Prostate gland (tissue), 2 donors: Measurements from ENCODE around the gene HIVEP2. TPM values are rescaled to one million over a fixed set of nuclear protein-coding genes. Genes with fewer than 3 reads are reported as not detected.

Experiments
- DNase-seq: peaks from one replicate; pipeline ENCODE4 v3.0.0-alpha.2; 2019; ENCODE audit warnings: low spot score
- H3K27ac ChIP-seq, 2 donors: fragments of 200-600 bp; sonication (generic); 2 replicates each; pipeline ENCODE4 v1.5.1; 2017 to 2019
- H3K27me3 ChIP-seq: fragments of 200-600 bp; sonication (generic); replicated peaks from 2 replicates; pipeline ENCODE4 v1.5.1; 2019; ENCODE audit not compliant: insufficient read depth
- H3K36me3 ChIP-seq, 2 donors: fragments of 200-600 bp; sonication (generic); 1 replicate in 1 of 2; 2 replicates in 1 of 2; pipeline versions ENCODE4 v1.5.1 to v1.8.1; 2017 to 2019
- H3K4me1 ChIP-seq: fragments of 200-600 bp; sonication (generic); replicated peaks from 2 replicates; pipeline ENCODE4 v1.5.1; 2019
- H3K4me3 ChIP-seq, 2 donors: fragments of 200-600 bp; sonication (generic); 2 replicates each; pipeline ENCODE4 v1.5.1; 2017 to 2019
- H3K9me3 ChIP-seq: fragments of 200-600 bp; sonication (generic); 2 replicates; pipeline ENCODE4 v1.5.1; 2017
- CTCF ChIP-seq, 4 experiments: fragments of 200-600 bp in 2 of 4; fragments of 450-650 bp in 2 of 4; sonication (generic) in 2 of 4; IDR thresholded peaks; 1 replicate in 3 of 4; 2 replicates in 1 of 4; pipeline ENCODE4 v1.5.1; 2016 to 2019; ENCODE audit warnings: antibody characterized with exemption in 4 of 4, mild to moderate bottlenecking in 2 of 4, moderate library complexity in 2 of 4
- POLR2A ChIP-seq: fragments of 450-650 bp; IDR thresholded peaks from one replicate; pipeline ENCODE4 v1.6.1; 2016; ENCODE audit warnings: antibody characterized with exemption, mild to moderate bottlenecking
- POLR2AphosphoS5 ChIP-seq: sonication (generic); formaldehyde crosslinking; IDR thresholded peaks from one replicate; pipeline ENCODE4 v1.6.1; 2017; ENCODE audit warnings: antibody characterized with exemption
- WGBS: methylation state at CpG from one replicate; pipeline ENCODE4 v1.1.5; 2018; 5-methylcytosine and 5-hydroxymethylcytosine counted together
- intact Hi-C: fragments of 100-400 bp; cut with DNase I; formaldehyde crosslinking; loops from one replicate; pipeline ENCODE4 v1.14.2; 2022
- total RNA-seq, 2 donors: library from RNA; depleted of rRNA; stranded (reverse); fragments of >200 nt; gene quantifications; one replicate each; pipeline ENCODE4 v1.1.0, GENCODE V29; 2016

The HIVEP2 gene
- total RNA-seq, 2 donors from 2014 or later: 15.8 to 19.3 TPM

DNA sequence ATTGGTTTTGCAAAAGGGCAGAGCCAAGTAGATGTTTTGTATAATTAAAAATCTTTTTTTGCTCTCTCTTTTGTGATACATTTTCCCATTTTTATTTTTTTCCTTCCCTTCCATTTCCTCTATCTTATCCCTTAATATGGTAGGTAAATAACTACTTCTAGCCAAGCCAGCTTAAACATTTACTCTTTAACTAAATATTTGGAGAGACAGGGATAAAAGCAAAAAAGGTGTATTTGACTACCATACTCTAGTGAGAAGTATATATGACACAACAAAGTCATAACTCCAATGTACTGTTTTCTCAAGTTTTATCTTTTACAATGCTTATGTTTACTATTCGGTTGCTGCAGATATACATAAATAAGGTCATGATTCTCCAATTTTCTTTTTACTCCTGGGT, 154.7 kb downstream of the HIVEP2 start:
- 68% methylated on average over 1 of the region's 1 CpG for WGBS

DNA sequence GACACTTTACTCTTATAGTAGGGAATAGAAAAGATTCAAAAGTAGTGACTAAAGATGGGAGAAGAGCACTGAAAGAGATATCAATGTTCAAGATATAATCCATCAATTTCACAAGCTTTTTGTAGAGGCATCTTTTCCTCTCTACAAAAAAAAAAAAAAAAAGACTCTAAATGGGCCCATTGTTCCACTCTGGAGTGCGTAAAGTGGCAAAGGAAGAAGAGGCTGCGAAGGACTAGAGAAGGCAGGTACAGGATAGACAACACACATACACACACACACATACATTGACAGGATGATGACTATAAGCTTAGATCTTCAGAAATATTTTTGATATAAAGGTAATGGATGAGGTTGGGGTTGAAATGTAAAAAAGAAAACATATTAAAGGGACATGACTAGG, 157.6 kb downstream of the HIVEP2 start:
- WGBS: 81% methylated on average over 2 of the region's 2 CpGs
- H3K27ac ChIP-seq: no peak overlapping the region
- H3K9me3 ChIP-seq: no peaks in the 10 kb centered on the region
- no peaks in the 10 kb centered on the region for H3K36me3 ChIP-seq
- TF ChIP-seq POLR2AphosphoS5 (no peak), CTCF (IDR thresholded peaks at IDR 0.05) (no peak), POLR2A (no peak)
- no peak for DNase-seq
- no peaks in the 10 kb centered on the region for H3K4me1 ChIP-seq
- intact Hi-C loops: no loop called here
- H3K4me3 ChIP-seq: no peak overlapping the region
- H3K27me3 ChIP-seq: no peaks in the 10 kb centered on the region

More for the DNA sequence above, 154.7 kb downstream of the HIVEP2 start:
- H3K27ac ChIP-seq: no peak overlapping the region
- no peaks in the 10 kb centered on the region for H3K27me3 ChIP-seq
- TF ChIP-seq CTCF (IDR thresholded peaks at IDR 0.05) (no peak), POLR2A (no peak), POLR2AphosphoS5 (no peak)
- H3K9me3 ChIP-seq: no peaks in the 10 kb centered on the region
- intact Hi-C loops: no loop called here
- DNase-seq: no peak
- no peak overlapping the region for H3K4me3 ChIP-seq
- H3K36me3 ChIP-seq: no peaks in the 10 kb centered on the region
- H3K4me1 ChIP-seq: no peaks in the 10 kb centered on the region

GRCh38 chr6:142786476-142786875, 158.5 kb downstream of the HIVEP2 start:
- Histone ChIP-seq H3K9me3 (no peaks in the 10 kb centered on the region), H3K4me3 (no peak overlapping the region), H3K27me3 (no peaks in the 10 kb centered on the region), H3K36me3 (no peaks in the 10 kb centered on the region), H3K27ac (no peak overlapping the region), H3K4me1 (no peaks in the 10 kb centered on the region)
- intact Hi-C loops: no loop called here
- TF ChIP-seq POLR2A (no peak), CTCF (IDR thresholded peaks at IDR 0.05) (no peak), POLR2AphosphoS5 (no peak)
- no peak for DNase-seq

GRCh38 chr6:142784344-142784743, 160.6 kb downstream of the HIVEP2 start:
- no peak for TF ChIP-seq POLR2AphosphoS5
- no peak for TF ChIP-seq CTCF (IDR thresholded peaks at IDR 0.05)
- TF ChIP-seq POLR2A: no peak
- Histone ChIP-seq H3K27me3 (no peaks in the 10 kb centered on the region), H3K4me1 (no peaks in the 10 kb centered on the region), H3K36me3 (no peaks in the 10 kb centered on the region), H3K27ac (no peak overlapping the region), H3K4me3 (no peak overlapping the region), H3K9me3 (no peaks in the 10 kb centered on the region)
- 79% methylated on average over 3 of the region's 3 CpGs for WGBS
- intact Hi-C loops: no loop called here
- no peak for DNase-seq

GRCh38 chr6:142783499-142783898, 161.5 kb downstream of the HIVEP2 start:
- Histone ChIP-seq H3K27me3 (no peaks in the 10 kb centered on the region), H3K4me3 (no peak overlapping the region), H3K4me1 (no peaks in the 10 kb centered on the region), H3K36me3 (no peaks in the 10 kb centered on the region), H3K27ac (no peak overlapping the region), H3K9me3 (no peaks in the 10 kb centered on the region)
- intact Hi-C loops: no loop called here
- TF ChIP-seq POLR2AphosphoS5: no peak
- no peak for TF ChIP-seq CTCF (IDR thresholded peaks at IDR 0.05)
- no peak for TF ChIP-seq POLR2A
- DNase-seq: no peak
- 76% methylated on average over 2 of the region's 2 CpGs for WGBS
